Glomerular visceral epithelial cell (primary cell): Measurements from ENCODE around the gene ADGRG3.

Experiments used
- DNase-seq: peaks from one replicate; pipeline ENCODE4 v3.0.0-alpha.2; 2016; ENCODE audit errors: extremely low spot score

Gene ADGRG3

DNA sequence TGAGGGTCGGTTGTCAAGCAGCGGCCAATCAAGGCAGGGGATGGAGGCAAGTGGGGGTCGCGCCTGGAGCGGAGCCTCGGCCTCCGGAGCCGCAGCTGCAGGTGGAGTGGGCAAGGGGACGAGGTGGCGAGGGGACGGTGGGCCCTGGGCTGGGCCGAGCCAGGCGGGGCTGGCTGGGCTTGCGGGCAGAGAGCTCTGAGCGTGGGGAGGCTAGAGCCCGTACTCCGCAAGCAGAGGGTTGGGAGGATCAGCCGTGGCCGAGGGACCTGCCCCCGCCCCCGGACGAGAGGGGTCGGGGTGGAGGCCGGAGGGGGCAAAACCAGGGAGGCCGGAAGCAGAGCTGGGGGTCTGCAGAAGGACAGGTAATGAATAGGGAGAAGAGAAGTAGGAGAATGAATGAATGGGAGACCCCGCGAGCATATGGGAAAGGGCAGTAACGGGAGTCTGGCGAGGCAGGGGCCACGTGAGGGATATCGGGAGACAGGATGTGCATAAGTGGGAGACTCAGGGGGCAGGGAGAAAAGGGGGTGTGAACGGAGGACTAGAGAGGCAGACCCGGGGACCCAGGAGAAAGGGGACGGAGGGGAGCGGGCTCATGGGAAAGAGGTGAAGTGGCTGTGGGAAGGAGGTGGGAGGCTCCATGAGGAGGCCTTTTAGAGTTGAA is 67.8 kb downstream of the ADGRG3 start, which contains the start of gene KATNB1:
Gene KATNB1 (plus strand): TSS at position 16 of the 664 bp plus-strand sequence. CDS start 1,474 bp downstream, outside the sequence.
- peak; percentile 15 for DNase-seq

DNA sequence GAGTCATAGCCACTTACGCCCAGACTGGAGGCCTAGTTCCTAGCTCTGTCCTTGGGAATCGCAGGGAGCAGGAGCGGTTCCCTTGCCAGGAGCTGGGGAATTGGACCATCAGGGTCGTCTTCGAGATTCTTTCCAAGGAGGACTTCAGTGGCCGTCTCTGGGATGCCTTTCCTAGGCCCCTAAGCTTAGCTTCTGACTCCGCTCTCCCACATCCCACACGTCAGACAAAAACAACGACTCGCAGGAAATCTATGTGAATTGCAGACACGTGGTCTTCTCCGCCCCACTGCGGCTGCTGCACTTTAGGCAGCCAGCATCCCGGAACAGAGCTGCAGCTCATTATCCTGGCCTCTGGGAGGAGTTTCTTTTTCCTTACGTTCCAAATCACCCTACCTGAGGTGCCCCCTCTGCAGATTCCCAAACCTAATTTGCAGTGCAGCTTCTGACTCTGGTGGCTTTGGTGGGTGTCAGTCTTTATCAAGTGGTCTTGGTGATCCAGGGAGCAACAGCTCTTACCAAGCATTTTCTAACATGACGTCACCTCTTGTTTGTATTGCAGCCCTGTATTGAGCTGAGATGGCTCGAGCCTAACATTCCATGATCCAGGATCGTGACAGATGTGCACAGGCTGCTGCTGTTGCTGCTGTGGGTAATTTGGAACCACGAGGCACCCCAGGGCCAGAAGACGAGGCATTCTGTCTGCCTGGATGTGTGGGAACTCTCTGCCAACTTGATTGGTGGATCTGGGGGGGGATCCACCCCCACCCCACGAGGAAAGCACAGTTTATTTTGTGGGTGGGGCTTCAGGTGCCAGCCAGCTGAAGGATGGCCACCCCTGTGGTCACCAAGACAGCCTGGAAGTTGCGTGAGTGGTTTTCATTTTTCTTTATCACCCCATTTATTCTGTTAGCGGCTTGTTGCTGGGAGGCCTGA is 68.6 kb downstream of the ADGRG3 start:
- DNase-seq: peak; percentile 62

DNA sequence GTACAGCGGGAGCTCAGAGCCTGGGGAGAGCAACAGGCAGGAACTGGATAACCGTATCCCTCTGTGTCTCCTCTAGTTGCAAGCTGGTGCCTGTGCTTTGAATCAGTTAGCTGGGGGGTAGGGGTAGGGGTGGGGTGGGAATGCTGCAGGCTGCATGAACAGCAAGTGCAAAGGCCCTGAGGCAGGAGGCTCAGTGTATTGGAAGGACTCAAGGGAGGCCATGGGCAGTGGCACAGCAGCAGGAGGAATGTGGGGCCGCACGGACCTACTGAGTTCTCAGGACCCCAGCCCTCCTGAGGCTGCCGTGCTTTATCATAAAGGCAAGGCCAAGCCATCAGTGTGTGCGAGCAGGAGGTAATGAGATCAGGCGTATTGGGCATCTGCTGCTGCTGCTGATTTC is 70.7 kb downstream of the ADGRG3 start:
- no peak for DNase-seq
